T-helper 2 cell treated with Interferon-gamma antibody and Interleukin-4, amounts not matched to agents 5 μg/mL and 100 μg/mL, for 36 hours (primary cell): Measurements from ENCODE around the gene PCARE.

ENCODE experiments used
- DNase-seq: peaks from one replicate; pipeline ENCODE4 v3.0.0; 2021; ENCODE audit warnings: low spot score
- H3K27ac Mint-ChIP-seq: one replicate; pipeline ENCODE4 v1.8.0; 2021; ENCODE audit warnings: mild to moderate bottlenecking, mixed read lengths
- H3K27me3 Mint-ChIP-seq: one replicate; pipeline ENCODE4 v1.8.0; 2021; ENCODE audit warnings: low read depth, mixed read lengths
- H3K36me3 Mint-ChIP-seq: one replicate; pipeline ENCODE4 v1.8.0; 2021; ENCODE audit warnings: low read depth, mixed read lengths
- H3K4me1 Mint-ChIP-seq: one replicate; pipeline ENCODE4 v1.8.0; 2021; ENCODE audit warnings: low read depth, mixed read lengths
- H3K4me3 Mint-ChIP-seq: one replicate; pipeline ENCODE4 v1.8.0; 2022; ENCODE audit warnings: mild to moderate bottlenecking, moderate library complexity, mixed read lengths
- H3K9me3 Mint-ChIP-seq: one replicate; pipeline ENCODE4 v1.8.0; 2021; ENCODE audit warnings: mixed read lengths

PCARE gene

DNA sequence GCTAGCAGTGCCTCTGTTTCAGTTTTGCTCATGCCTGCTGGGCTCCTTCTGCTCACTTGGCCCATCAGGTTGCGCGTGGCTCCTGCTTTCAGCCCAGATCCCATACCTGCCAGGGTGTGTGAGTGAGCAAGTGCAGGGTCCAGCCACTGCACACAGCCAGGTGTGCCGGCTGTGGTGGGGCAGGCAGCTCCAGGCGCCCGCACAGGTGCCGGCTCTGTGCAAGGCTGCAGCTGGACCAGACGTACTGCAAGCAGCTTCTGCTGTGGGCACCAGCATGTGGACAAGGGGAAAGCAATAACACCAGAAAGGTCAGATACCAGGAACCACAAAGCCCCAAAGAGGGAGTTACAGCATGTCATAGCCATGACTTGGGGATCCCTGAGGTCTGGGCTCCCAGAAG, 5.6 kb upstream of the PCARE start:
- H3K4me3 Mint-ChIP-seq: no peak overlapping the region
- H3K4me1 Mint-ChIP-seq: no peaks in the 10 kb centered on the region
- peaks cover 4% of the 10 kb centered on the region for H3K9me3 Mint-ChIP-seq
- no peak for DNase-seq
- H3K36me3 Mint-ChIP-seq: no peaks in the 10 kb centered on the region
- no peaks in the 10 kb centered on the region for H3K27me3 Mint-ChIP-seq
- H3K27ac Mint-ChIP-seq: no peak overlapping the region

DNA sequence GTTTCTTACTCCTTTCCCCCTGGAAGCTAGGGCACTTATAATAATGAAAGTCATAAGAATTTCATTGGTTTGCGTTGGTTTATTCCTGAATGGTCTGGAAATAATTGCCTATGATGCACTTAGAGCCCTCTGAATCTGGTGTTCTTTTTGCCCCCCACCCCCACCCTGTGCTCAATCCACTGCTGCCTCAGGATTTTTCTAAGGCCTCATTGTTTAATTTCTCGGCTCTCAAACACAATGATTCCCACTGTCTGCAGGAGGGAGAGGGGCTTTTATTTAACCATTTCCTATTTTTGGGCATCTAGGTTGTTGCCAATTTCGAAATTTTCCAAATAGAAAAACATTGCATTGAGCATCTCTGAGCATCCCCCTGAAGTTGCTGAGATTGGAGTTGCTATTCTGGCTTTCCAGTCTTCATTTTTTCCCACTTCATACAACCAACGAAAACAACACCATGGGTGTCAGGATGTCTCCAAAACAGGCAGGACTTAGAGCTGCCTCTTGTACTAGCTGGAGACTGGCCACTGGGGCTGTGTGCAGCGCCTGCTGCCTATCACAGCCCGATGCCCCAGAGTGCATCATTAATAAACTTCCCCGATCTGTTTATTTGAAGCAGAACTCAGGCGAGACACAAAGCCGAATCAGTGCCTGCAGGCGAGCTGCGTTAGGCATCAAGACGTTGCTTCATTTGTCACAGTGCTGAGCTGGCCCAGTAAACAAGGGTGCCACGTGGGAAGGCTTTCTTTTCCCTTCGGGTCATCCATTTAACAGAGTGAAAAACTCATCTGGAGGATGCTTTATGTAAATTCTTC, 1.8 kb upstream of the PCARE start:
- DNase-seq: no peak
- no peak overlapping the region for H3K4me3 Mint-ChIP-seq
- no peaks in the 10 kb centered on the region for H3K4me1 Mint-ChIP-seq
- no peak overlapping the region for H3K27ac Mint-ChIP-seq
- H3K36me3 Mint-ChIP-seq: no peaks in the 10 kb centered on the region
- peaks cover 4% of the 10 kb centered on the region for H3K9me3 Mint-ChIP-seq
- no peaks in the 10 kb centered on the region for H3K27me3 Mint-ChIP-seq

DNA sequence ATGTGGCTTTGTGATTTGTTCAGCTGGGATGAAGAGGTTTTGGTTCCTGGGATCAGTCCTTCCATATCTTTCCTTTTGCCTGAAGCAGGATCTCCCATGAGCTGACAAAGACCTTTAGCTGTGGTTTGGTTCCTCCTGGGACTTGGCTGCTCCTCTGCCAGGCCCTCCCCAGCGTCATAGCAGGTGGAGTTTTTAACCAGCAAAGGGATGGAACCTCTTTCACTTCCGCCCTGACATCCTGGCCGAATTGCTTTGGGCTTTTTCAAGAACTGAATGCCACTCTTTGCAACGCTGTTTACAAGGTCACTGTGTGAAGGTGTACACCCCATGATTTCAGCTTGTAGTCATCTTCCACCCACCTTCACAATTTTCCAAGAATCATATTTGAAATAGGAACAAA, 390 bp downstream of the PCARE start:
- Mint-ChIP-seq H3K4me3 (no peak overlapping the region), H3K4me1 (no peaks in the 10 kb centered on the region), H3K27me3 (no peaks in the 10 kb centered on the region), H3K9me3 (peaks cover under 1% of the 10 kb centered on the region), H3K36me3 (no peaks in the 10 kb centered on the region), H3K27ac (no peak overlapping the region)
- DNase-seq: no peak

DNA sequence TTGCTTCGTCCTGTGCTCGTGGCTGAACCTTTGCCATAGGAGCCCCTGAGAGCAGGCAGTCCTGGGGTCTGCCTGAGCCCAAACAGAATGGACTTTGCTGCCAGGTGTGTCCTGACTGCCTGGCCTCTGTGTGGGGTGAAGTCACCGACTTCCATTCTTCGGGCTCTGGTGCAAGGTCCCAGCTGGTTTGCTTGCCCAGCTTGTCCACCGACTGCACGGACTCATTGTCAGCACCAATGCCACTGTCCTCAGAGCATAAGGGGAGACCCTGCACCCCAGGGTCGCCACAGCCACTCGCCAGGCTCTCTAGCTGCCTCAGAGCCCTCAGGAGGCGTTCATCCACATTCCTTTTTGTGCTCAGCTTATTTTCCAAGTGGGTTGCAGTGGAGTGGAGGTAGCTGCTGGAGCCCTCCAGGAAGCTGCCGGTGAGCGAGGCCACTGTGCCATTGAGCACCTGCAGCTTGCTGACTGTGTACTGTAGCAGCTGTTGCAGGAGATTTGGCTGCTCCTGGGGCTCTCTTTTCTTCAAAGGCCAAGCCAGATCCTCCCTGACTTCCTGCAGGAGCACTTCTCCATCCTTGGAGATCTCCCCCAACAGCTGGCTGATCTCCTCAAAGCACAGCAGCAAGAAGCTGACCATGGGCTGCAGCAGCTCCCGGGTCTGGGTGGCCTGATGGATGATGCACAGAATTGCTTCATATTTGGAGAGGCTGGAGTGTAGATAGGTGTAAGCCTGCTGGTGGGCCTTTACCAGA, 1.2 kb downstream of the PCARE start:
- Mint-ChIP-seq H3K27me3 (no peaks in the 10 kb centered on the region), H3K36me3 (no peaks in the 10 kb centered on the region), H3K4me3 (no peak overlapping the region), H3K4me1 (no peaks in the 10 kb centered on the region), H3K27ac (no peak overlapping the region), H3K9me3 (no peaks in the 10 kb centered on the region)
- no peak for DNase-seq

DNA sequence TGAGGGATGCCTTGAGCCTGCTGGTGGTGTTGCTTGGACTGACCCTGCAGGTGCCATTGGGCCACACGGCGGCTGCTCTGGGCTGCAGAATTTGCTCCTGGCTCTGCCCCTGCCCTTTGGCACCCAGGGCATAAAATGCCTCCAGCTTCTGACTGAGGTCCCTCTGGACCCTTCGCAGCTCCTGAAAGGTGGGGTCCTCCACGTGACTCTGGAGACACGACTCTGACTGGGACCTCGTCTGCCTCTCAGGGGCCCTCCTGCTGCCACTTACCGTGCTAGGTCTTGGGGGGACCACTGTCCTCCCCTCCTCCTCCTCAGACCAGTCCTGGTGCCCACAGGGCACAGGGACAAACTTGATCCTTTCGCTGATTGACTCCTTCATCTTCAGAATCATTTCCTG, 2.1 kb downstream of the PCARE start:
- Mint-ChIP-seq H3K4me1 (no peaks in the 10 kb centered on the region), H3K27ac (no peak overlapping the region), H3K4me3 (no peak overlapping the region), H3K36me3 (no peaks in the 10 kb centered on the region), H3K9me3 (no peaks in the 10 kb centered on the region), H3K27me3 (no peaks in the 10 kb centered on the region)
- DNase-seq: no peak

DNA sequence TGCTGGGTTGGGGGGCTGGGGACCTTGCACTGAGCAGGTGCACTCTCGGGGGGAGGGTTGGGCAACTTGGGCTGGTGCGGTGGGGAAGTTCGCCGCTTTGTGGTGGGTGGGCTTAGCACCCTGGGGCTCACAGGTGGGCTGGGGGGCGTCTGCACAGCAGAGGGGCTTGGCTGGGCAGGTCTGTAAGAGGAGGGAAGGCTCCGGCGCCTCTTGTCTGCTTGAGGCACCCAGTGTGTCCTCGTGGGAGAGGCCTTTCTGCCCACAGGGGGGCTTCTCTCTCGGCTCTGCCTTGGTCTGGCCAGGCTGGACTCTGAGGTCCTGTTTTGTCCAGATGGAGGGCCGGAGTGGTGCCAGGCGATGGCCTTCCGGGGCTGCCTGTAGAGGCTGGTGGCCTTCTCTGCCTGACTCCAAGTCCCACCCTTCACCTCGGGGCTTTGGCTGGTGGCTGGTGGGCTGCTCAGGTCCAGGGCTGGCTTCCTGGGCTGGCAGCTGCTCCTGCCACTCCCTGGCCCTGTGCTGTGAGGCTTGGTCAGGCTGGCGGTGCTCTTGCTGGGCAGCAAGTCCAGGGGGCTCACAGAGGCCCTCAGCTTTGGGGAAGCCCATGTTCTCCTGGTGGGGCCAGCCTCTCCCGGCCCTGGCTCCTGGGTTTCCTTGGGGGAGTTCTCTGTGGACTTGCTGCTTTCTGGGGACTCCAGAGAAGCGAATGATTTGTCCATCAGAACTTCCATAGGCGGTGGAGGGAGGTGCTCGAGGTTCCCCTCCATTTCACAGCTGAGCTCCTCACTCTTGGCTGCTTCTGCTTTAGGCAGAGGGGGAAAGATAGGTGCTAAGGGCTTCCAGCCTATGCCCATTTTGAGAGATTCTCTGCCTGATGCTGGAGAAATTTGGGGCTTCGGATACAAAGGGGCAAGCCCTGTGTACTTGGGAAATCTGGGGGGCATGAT, 3.0 kb downstream of the PCARE start:
- no peak overlapping the region for H3K27ac Mint-ChIP-seq
- DNase-seq: no peak
- no peak overlapping the region for H3K4me3 Mint-ChIP-seq
- no peaks in the 10 kb centered on the region for H3K36me3 Mint-ChIP-seq
- H3K9me3 Mint-ChIP-seq: no peaks in the 10 kb centered on the region
- no peaks in the 10 kb centered on the region for H3K4me1 Mint-ChIP-seq
- no peaks in the 10 kb centered on the region for H3K27me3 Mint-ChIP-seq

DNA sequence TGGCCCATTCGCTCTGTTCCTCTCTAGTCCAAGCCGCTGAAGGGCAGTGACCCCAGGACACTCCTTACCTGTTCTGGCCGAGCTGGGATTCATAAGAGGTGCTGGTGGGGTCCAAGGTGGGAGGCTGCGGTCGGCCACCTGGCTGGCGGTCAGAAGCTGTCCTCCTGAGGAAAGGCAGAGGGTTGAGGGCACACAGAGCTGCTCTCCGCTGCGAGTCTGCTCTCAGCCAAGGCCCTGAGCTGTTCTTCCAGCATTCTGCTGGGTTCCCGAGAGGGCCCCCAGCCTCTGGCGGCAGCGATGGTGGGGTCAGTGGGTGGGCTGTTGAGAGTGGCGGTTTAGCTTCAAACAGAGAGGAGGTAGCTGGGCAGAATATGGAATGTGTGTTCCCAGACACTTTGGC, 3.8 kb downstream of the PCARE start:
- H3K9me3 Mint-ChIP-seq: no peaks in the 10 kb centered on the region
- H3K4me1 Mint-ChIP-seq: no peaks in the 10 kb centered on the region
- no peak overlapping the region for H3K4me3 Mint-ChIP-seq
- no peaks in the 10 kb centered on the region for H3K36me3 Mint-ChIP-seq
- no peak for DNase-seq
- no peaks in the 10 kb centered on the region for H3K27me3 Mint-ChIP-seq
- H3K27ac Mint-ChIP-seq: no peak overlapping the region

DNA sequence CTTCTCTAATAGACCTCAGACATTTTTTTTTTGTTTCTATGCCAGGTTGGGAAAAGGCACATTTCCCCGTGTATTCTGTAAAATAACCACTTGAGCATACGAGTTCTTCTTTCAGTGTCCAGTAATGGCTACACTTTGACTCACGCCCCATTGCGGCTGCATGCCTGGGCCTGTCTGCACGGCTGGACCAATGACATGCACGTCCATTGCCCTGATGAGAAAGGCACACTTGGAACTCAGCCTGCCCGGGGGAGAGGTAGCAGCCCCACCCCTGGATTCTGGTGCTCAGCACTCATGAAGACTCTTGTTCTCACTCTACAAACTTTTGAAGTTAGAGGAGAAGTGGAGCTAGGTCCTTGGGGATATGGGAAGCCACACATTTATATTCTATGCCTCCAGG, 5.8 kb downstream of the PCARE start:
- no peak for DNase-seq
- Mint-ChIP-seq H3K4me1 (no peaks in the 10 kb centered on the region), H3K27me3 (no peaks in the 10 kb centered on the region), H3K9me3 (no peaks in the 10 kb centered on the region), H3K4me3 (no peak overlapping the region), H3K36me3 (no peaks in the 10 kb centered on the region), H3K27ac (no peak overlapping the region)

DNA sequence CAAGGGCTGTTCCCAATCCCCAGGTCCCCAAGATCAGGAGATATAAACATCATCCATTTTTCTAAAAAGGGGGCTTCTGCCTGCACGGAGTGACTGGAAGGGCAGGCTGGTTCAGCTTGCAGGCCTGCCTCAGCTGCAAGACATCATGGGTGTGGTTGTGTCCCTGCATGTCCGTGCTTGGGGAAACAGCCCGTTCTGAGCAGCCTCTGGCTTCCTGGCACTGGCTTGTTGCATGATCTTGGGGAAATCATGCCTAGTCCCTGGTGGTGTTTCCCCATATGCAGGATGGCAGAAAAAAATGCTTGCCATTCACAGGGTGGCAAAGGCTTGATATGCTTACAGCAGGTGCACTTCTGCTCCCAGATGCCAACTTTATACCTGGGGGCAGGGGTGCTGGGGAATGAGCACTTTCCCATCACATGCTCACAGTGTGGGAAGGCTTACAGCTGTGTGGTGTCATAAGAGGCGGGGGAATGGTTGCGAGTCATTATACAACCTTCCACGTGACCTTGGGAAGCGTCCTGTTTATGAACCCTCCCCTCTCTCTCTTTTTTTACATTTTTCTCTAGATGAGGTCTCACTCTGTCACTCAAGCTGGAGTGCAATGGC, 7.2 kb downstream of the PCARE start:
- H3K9me3 Mint-ChIP-seq: no peaks in the 10 kb centered on the region
- H3K27ac Mint-ChIP-seq: no peak overlapping the region
- H3K4me3 Mint-ChIP-seq: no peak overlapping the region
- H3K36me3 Mint-ChIP-seq: no peaks in the 10 kb centered on the region
- H3K27me3 Mint-ChIP-seq: no peaks in the 10 kb centered on the region
- no peaks in the 10 kb centered on the region for H3K4me1 Mint-ChIP-seq
- no peak for DNase-seq

DNA sequence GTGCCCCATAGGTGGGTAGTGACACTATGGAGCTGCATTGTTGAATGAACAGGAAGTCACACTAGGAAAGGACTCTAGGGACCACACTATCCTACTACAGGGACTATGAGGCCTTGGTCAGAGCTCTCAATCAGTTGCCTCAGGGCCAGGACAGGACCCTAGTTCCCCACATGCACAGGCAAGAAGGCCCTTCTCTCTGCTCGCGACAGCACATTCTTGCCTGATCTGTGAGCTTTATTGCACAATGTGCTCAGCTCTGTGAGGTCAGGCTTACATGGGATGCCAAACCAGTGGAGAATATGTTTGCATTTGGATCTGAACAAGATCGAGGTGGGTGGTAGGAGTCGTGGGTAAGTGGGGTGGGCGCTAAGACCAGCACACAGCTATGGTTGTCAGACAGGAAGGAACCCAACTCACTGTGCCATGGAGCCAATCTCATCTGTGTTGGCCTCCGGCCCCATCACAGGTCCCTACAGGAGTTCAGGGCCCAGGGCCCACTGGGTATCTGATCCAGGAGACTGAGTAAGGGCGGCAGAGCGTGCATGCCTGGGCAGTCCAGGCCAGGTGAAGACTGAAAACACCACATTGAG, 8.0 kb downstream of the PCARE start:
- Mint-ChIP-seq H3K36me3 (no peaks in the 10 kb centered on the region), H3K27ac (no peak overlapping the region), H3K27me3 (no peaks in the 10 kb centered on the region), H3K9me3 (no peaks in the 10 kb centered on the region), H3K4me1 (no peaks in the 10 kb centered on the region), H3K4me3 (no peak overlapping the region)
- no peak for DNase-seq

DNA sequence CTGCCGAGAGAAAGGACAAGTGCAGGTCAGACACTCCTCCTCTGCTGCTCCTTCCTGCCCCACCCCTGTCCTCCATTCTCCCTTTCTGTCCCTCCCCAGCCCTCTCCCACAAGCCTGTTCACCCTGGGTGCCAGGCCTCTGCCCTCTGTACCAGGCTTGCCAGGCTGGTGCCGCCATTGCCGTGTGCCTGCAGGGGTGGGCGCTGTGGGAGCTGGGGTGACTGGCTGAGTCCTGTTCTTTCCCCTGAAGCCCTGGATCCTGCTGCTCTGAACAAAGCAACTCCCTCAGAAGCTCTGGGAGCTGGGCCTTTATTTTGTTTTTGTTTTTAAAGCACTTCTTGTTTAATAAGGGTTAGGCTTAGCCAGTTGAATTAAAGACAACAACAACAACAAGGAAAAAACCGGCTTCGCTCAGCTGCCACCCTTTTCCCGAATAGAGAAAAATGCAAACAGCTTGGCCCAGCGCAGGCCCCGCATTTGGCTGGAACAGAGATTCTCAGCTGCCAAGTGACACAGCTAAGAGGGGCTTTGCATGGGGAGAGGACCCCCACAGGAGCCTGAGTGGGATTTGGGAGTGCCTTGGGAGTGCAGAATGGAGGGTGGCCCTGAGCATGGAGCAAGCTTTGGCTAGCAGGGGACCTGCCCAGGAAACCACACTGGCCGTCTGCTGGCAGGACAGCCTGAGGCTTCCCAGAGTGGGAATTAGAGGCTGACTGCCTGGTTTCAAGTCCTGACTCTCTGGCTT, 9.1 kb downstream of the PCARE start:
- no peaks in the 10 kb centered on the region for H3K9me3 Mint-ChIP-seq
- no peaks in the 10 kb centered on the region for H3K36me3 Mint-ChIP-seq
- no peak overlapping the region for H3K4me3 Mint-ChIP-seq
- DNase-seq: no peak
- no peaks in the 10 kb centered on the region for H3K4me1 Mint-ChIP-seq
- no peak overlapping the region for H3K27ac Mint-ChIP-seq
- H3K27me3 Mint-ChIP-seq: no peaks in the 10 kb centered on the region

DNA sequence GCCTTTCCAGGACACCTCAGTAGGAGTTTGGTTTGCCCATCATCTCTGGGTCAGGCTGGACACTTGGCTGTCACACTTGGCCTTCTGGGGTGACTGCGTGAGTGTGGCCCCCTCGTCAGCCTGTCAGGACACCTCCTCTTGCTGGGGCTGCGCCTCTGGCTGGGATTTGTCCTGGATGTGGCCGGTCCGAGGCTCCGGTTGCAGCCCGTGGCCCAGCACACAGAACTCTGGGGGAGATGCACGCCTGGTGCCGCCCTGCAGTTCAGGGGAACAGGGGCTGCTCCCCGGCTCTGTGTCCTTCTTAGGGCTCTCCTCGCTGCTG, 9.6 kb downstream of the PCARE start:
- no peaks in the 10 kb centered on the region for H3K36me3 Mint-ChIP-seq
- H3K27ac Mint-ChIP-seq: no peak overlapping the region
- H3K4me3 Mint-ChIP-seq: no peak overlapping the region
- DNase-seq: no peak
- H3K27me3 Mint-ChIP-seq: no peaks in the 10 kb centered on the region
- H3K9me3 Mint-ChIP-seq: no peaks in the 10 kb centered on the region
- H3K4me1 Mint-ChIP-seq: no peaks in the 10 kb centered on the region

DNA sequence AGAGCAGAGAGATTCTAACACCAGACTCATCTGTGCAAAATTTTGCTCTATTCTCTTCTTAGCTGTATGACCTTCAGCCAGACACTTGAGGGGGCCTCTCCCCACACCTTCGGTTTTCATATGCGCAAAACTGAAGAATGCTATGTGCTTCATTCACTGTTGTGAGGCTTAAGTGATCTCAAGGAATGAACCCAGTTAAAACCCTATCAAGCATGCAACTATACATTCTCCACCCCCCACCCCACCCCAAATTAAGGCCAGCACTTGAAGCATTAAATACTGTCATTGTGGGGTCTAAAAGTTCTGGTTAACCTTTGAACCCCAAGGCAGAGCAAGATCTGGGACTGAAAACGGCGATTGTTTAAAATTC, 10.0 kb downstream of the PCARE start:
- Mint-ChIP-seq H3K36me3 (no peaks in the 10 kb centered on the region), H3K4me3 (no peak overlapping the region), H3K4me1 (peaks cover 3% of the 10 kb centered on the region), H3K27ac (no peak overlapping the region), H3K9me3 (no peaks in the 10 kb centered on the region), H3K27me3 (no peaks in the 10 kb centered on the region)
- no peak for DNase-seq
